OCI-LY3 (cell line): Measurements from ENCODE around the gene SERPINF2.

Source experiments
- CTCF ChIP-seq: fragments of 200-600, 300-600 bp; sonication (generic); IDR thresholded peaks from 2 replicates; pipeline ENCODE4 v1.5.1; 2014; ENCODE audit warnings: antibody characterized with exemption, low read length, low read depth
- EZH2phosphoT487 ChIP-seq: fragments of 200-600 bp; shearing (Covaris generic); IDR thresholded peaks from 2 replicates; pipeline ENCODE4 v1.6.1; 2018; ENCODE audit warnings: antibody characterized with exemption, mixed run types, low read depth

DNA sequence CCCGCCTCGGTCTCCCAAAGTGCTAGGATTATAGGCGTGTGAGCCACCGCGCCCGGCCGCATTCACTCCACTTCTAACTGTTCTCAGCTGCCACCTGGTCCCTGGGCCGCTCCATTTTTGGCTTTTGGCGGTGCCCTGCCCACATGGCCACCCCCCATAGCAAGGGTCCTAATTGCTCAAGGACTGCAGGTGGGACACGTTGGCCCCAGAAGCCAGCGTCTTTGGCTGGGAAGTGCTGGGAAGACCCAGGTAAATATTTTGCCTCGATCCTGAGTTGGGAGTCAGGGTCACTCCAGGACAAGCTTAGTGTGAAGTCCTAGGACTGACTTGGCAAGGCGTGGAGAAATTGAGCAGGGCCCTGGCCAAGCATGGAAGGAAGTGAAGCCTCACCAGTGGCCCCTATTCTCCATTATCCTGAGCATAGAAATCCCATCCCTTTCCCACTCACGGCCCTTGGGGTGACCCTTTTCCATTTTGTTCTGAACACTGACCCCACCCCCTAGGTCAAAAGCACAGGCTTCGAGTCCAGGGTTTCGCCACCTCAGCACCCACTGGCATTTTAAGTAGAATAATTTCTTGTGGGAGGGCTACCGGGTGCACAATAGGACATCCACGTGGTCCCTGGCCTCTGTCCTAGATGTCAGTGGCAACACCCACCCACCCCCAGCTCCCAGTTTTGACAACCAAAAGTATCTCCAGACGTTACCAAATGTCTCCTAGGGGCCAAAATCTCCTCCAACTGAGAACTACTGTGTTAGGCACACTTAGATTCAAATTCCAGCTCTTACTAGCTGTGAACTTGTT lies 24.1 kb upstream of the SERPINF2 start:
- TF ChIP-seq CTCF (no peak), EZH2phosphoT487 (no peak)
